GM19372 (cell line): ENCODE data around the gene NDUFAF8.
A peak's percentile ranks its signal among the peaks of the same experiment; 100 is the strongest.

Experiments
- ATAC-seq: cut with Tn5 transposase; IDR thresholded peaks from one replicate; pipeline ENCODE4 v1.9.1; 2021; ENCODE audit warnings: mild to moderate bottlenecking, low read depth, moderate library complexity; ENCODE audit not compliant: unreplicated experiment

The NDUFAF8 gene, protein sequence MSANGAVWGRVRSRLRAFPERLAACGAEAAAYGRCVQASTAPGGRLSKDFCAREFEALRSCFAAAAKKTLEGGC

DNA sequence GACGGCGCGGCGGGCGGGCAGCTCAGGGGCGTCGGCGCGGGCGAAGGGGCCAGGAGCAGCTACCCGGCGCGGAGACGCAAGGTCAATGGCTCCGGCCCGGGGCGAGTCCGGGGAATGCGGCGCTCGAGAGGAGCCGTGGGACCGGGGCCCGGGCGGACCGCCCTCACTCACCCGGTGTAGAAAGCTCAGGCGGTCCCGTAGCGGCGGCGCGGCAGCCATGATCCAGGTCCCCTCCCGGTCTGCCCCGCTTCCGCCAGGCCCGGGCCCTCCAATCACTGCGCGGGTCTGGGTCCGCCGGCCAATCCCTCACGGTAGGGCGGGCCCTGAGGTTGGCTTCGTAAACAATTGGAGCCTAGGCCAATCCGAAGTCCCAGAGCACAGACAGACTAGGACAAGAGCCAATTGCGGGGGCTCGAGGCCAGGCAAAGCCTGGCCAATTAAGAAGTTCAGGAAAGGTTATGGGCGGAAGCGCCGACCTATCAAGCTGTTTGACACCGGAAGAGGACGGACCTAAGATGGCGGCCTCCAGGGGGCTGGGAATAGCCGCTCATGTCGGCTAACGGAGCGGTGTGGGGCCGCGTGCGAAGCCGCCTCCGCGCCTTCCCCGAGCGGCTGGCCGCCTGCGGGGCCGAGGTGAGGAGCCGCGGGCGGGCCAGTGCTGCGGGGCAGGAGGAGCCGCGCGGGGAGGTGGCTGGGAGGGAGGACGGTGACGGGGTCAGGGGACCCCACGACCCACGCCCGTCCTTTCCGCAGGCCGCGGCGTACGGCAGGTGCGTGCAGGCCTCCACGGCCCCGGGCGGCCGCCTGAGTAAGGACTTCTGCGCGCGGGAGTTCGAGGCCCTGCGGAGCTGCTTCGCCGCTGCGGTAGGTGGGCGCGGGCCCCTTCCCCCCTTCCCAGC is at the start of gene NDUFAF8, which contains the start of gene TEPSIN:
Gene NDUFAF8 (plus strand): TSS at position 504 of the 899 bp plus-strand sequence. CDS start 46 bp downstream, at position 550.
Gene TEPSIN (minus strand): TSS at position 241 of the 899 bp plus-strand sequence. CDS start 22 bp downstream, at position 219.
- ATAC-seq = peak; percentile 91

DNA sequence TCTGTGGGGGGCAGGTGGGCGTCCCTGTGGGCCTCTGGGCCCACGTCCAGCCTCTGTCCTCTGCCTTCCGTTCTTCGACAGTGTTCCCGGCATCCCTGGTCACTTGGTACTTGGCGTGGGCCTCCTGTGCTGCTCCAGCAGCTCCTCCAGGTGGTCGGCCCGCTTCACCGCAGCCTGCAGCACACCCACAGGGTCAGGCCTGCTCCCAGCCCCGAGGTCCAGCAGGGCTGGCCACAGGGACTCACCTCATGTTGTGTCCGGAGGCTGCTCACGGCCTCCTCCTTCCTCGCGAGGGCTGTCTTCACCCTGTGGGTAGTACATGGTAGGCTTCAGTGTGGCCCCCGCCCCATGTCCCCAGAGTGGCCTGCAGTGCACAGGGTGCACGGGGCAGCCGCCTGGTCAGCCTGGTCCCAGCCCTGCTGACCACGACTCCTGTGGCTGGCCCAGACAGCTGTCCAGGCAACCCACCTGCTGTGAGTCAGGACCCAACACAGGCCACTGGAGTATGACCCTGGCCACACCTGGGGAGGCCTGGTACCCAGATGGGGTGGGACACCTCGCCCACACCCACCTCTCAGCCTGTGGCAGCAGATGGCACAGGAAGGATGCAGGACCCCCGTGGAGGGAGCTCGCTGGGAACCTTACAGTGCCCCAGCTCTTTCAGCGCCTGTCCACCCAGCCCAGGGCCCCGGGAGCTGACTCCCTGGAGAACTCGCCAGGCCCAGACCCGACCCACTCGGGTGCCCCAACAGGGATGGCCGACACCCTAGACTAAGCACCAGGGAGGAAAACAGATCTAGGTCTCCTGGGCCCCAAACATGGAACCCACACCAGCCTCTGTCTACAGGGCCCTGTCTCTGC is 49.2 kb upstream of the NDUFAF8 start:
- ATAC-seq = no peak

DNA sequence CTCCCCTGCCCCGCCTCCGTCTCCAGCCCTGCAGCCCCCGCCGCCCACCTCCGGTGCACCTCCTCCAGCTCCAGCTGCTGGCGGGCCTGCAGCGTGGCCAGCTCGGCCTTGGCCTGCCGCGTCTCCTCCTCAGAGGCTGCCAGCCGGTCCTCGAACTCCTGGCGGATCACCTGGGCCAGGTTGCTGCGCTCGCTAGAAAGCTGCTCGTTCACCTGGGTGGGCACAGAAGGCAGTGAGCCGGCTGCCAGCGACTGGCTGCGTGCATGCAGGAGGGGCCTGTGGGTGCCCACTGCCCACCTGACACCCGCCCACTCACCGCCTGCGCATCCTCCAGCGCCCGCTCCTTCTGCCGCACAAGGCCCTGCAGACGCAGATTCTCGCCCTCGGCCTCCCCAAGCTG is 48.5 kb upstream of the NDUFAF8 start:
- no peak for ATAC-seq

DNA sequence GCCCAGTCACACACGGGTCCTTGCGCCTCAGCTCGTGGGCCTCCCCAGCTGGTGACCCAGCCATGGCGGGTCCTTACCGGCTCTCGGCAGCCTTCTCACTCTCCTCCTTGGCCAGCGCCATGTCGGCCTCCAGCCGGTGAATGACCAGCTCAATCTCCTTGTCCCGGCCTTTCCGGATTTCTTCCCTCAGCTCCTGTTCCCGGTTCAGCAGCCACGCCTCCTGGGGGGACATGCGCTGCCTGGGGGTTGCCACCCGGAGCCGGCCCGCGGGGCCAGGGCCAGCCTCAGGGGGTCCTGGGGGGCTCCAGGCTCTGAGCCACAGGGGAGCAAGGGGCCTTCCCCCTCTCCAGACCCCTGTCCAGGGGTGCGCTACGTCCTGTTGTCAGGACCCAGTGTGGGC is 48.0 kb upstream of the NDUFAF8 start:
- ATAC-seq = no peak

DNA sequence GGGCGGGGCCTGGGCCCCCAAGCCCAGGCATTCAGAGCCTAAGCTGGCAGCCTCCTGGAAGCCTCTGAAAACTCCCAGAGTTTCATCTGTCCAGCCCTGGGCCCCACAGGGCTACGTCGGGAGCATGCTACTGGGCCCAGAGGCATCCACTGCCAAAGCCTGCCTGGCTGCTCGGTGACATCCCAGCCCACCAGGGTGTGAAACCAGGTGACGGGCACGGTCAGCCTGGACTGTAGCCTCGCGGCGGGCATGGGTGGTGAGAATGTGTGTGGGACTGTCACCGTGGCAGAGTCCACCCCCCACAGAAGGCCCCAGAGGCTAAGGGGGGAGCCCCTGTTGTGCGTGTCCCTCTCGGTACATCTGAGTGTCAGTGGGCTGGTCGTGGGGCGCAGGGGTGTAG is 47.5 kb upstream of the NDUFAF8 start:
- ATAC-seq = no peak

DNA sequence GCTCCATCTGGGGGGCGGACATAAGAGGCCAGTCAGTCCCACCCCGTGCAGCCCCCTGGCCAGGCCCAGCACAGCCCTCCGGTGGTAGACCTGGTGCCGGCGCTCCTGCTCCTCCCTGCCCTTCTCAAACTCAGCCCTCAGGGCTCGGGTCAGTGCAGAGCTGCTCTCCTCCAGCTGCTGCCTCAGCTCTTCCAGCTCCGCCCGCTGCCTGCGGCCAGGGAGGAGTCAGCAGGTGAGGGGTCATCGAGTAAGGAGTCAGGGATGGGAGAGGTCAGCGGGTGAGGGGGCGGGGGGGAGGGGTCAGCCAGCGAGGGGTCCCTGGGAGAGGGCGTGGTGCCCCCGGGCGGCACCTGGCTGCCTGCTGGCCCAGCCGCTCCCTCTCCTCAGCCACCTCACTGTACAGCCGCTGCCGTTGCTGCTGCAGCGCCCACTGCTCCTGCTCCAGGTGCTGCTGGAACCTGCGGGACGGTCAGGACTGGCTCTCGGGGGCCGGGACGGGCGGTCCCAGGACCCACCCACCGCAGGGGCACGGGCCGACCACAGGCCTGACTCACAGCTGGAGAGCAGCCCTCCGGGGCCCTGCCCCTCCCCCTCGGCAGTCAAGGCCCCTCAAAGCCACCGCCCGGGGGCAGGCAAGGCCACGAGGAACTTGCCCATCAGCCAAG is 46.6 kb upstream of the NDUFAF8 start:
- ATAC-seq = no peak

DNA sequence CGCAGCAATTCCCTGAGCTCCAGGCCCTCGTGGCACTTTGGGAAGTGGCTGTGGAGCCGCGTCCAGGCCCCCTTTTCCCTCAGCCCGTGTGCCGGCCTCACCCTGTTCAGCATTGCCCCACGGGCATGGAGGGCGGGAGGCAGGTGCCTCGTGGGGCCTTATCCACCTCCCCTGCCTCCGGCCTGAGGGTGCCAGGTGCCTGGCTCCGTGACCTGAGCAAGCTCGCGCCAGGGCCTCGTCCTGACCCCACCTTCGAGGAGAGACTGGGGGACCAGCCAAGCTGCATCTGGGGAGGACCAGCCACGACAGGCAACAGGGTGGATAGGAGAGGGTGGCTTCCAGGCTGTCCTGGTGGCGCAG is 46.1 kb upstream of the NDUFAF8 start:
- no peak for ATAC-seq

DNA sequence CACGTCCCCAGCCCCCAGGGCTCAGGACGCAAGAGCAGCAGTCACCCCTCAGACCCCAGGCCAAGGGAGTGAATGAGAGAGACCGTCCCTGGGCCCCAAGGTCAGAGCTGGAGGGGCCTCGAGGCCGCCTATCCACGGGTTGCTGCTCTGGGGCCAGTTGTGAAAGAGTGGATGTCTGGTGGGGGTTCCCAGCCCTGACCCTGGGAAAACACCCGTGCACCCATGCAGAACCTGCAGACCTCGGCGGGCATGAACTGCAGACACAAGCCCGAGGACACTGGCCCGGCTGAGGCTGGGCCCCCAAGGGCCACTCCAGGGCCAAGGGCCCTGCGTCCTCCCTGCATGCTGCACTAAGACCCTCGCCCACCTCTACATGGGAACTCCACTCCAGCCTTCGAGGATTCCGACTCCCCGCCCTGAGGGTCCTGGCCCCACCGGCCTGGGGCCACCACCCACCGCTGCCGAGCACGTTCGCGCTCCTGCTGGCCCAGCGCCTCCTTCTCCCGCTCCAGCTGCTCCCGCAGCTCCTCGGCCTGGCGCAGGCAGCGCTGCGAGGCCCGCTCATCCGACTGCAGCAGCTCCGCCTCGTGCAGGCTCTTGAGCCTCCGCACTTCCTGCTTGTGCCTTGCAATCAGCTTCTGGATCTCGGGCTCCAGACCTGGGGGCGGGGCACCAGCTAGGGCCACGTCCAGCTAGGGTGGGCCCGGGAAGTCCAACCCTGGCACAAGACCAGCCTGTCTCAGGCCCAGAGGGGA is 45.5 kb upstream of the NDUFAF8 start:
- ATAC-seq = no peak

DNA sequence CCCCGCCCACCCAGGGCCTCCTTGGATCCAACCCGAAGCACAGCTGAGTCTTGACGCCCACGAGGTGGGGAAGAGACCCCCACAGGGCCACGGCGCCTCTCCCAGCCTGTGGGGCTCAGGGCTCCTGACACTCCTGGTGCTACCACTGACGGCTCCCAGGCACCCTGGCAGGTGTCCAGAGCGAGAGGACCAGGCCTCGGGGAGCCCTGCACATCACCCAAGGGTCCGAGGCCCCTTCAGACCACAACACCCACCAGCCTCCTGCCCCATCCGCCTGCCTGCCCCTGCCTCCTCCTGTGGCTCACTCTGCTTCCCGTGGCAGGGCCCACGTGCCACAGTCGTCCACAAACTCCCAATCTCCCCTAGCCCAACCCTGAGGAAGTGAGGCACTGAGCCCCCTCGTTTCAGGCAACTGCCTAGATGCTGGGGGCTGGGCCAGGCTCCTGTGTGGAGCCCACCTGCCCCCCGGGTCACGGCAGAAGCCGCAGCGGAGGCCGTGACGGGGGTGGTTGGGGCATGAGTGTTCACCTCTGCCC is 44.8 kb upstream of the NDUFAF8 start:
- ATAC-seq = no peak

DNA sequence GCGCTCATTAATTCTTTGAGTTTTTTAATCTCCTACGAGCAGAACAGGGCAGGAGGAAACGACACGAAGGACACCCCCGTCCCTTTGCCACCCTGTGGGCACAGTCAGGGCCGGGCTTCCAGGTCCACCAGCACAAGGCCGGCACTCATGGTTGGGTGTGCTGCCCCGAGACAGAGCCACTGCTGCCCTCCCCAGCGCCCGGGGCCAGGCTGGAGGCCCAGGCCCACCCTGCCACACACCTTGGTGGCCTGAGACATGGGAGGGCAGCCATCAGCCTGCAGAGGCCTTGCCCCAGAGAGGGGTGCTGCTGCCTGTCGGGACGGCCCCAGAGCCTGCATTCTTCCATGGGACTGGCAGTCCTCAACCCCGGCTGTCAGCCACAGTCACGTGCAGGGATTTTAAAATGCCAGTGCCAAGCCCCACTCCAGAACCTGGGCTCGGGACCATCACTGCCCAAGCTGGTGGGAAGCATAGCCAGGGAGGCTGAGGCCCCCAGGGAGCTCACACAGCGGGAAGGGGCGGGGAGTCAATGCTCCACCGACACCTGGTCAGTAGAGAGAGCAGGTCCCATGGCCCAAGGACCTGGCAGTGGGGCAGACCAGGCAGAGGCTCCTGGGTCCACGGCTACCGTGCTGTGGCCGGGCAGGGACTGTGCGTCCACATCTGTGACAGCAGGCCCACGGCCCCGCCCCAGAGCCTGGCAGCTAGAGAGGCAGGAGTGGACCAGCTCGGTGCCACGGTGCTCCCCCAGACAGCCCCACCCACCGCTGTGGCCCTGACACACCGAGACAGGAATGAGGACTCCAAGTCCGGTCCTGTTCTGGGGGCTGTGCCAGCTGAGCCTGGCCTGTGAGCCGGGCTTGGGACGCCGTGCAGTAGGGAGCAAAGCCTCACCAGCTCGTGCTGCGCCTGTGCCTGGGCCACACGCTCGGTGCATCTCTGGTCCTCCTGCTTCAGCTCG is 43.9 kb upstream of the NDUFAF8 start:
- no peak for ATAC-seq

DNA sequence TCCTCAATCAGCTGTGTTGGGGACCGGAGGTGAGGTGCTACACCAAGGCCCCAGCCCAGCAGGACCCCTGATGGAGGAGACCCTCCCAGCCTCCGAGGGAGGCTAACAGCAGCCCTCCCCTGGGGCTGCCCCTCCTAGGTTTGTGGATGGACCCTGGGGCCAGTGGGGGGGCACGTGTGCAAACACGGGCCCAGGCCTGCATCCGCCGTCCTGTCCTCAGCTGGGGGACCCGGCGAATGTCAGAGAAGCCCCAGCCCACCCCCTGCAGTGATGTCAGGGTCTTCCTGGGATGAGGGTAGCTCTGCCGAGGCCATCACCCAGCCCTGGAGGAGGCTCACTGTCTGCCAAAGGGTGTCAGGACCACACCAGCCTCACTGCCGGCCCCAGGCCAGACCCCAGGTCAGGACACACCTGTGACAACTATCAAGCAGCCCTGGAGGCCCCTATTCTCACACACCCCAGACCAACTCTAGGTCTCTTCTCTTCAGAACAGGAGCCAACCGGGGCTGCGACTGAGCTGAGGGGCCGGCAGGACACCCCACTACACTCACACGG is 43.1 kb upstream of the NDUFAF8 start:
- no peak for ATAC-seq

DNA sequence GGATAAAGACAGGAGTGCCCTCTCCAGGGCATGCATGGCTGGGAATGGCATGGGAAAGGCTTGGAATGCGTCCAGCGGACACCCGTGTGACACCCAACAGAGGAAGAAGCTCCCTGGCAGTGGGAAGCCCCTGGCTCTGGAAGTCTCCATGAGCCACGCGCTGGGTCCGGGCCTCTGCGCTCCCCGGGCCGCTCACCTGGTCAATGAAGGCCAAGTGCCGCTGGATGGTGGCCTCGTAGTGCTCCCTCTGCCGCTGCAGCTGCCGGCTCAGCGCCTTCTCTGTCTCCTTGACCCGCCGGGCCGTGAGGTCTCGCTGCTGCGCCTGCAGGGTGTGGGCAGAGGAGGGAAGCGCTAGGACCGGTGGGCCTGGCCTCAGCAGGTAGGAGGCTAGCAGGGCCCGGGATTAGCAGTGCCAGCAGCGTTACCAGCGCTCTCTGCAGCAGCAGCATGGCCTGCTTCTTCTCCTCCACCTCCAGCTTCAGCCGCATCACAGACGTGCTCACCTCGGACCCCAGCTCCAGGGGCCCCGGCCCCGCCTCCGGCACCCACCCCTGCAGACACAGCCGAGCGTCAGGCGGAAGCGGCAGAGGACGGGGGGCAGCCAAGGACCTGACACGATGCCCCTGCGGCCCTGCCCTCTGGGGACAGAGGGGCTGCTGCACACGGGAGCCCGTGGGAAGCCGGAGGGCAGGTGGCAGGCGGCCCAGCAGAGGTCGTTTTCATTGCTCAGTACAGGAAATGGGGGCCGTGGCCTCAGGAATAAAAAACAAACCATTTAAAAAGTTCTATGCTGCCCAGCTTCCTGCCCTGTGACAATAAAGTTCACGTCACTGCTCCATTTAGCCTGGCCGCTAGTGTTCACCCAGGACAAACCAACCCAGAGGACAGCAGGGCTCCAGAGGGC is 42.4 kb upstream of the NDUFAF8 start:
- no peak for ATAC-seq

DNA sequence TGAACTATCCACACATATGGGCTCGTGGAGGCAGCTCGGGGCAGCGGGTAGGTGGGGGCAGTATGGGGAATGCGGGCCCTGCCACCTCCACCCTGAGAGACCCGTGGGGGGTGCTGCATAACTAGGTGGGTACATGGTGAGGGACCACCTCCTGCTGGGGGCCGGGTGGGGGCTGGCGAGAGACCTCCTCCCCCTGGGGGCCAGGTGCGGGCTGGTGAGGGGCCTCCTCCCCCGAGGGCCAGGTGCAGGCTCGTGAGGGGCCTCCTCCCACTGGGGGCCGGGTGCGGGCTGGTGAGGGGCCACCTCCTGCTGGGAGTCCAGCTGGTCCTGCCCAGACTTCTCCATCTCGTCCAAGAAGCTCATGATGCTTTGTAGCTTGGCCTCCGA is 41.7 kb upstream of the NDUFAF8 start:
- ATAC-seq = no peak

DNA sequence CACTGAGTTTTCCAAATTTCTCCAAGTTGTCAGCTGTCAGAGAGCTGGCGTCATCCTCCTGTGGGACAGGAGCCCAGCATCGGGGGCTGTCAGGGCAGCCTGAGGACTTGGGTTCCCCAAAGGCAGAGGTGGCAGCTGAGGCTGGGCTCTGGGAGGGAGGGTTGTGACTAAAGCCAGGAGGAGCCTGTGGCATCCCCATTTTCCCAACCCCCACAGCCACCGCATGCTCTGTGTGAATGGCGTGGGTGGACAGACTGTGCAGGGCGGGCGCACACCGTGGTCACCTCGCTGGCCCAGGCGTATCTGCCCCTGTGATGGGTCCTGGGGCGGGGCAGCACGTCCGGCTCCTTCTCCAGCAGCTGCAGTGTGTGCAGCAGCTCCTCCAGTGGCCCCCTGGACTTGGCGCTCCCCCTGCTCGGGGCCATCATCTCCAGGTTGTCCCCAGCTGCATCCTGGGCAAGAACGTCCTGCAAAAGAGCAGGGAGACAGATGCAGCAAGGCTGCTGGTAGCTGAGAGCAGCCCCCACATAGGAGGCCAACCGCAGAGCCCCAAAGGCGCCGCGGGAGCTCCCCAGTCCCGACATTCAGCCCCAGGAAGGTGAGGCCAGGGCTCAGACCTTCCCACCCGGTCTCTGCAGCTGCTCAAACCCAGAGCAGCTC is 41.2 kb upstream of the NDUFAF8 start:
- ATAC-seq = no peak

DNA sequence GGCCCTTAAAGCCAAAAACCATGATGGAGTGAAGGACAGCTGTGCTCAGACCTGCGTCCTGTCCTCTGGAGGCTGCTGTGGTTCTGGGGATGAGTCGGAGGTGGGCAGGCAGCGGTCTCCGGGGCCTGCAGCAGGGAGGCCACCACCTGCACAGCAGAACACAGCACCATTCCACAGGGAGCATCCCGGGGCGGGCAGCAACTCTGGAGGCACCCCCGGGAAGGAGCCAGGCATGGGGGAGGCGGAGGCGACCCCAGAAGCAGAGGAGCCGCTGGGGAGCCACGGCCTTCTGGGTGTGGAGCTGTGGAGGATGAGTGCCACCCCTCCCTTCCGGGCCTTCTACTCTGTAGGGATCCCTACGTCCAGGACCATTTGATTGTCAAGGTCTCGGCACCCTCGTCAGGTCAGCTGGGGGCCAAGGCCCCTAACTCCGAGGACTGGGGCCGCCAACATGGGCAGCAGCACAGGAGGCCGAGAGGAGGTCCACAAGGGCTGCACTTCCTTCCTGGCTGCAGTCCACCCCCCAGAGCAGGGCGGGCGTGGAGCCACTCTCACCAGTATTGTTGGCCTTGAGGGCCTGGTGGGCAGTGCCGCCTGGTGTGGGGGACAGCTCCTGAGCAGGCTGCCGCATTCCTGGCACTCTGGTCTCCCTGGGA is 40.2 kb upstream of the NDUFAF8 start:
- no peak for ATAC-seq

DNA sequence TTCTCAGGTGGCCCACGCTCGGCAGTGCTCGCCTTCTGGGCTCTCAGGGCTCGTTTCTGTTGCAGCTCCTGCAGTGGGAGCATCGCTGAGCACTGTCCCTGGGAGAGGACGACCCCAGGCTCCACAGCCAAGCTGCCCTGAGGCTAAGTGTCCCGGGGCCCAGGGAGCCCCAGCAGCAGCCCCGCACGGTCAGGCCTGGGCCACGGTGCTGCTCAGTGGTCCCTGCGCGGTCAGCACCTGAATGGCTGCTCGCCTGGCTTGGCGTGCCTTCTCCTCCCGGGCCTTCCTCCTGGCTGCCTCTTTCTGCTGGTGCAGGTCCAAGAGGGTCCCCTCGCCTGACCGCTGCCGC is 39.7 kb upstream of the NDUFAF8 start:
- no peak for ATAC-seq
